ENCODE measurements around the gene KPNA6. TPM values are rescaled to one million over a fixed set of nuclear protein-coding genes. Genes with fewer than 3 reads are reported as not detected.
"Not testable (repeated sequence)": the region's sequence is repeated elsewhere in the genome, so short reads cannot be mapped to it uniquely, and the experiment has no call there.

Gene KPNA6
- polyA plus RNA-seq, 1 donor from 2014 or later: 17.3 TPM

- Histone ChIP-seq H3K9ac (ENCODE audit: low read length) (no peak overlapping the region), H3K9me3 (ENCODE audit: low read length) (no peaks in the 10 kb centered on the region), H3K27ac (ENCODE audit: low read length) (no peak overlapping the region), H4K20me1 (ENCODE audit: insufficient read depth) (no peaks in the 10 kb centered on the region), H3K4me3 (ENCODE audit: low read length) (no peak overlapping the region), H3K79me2 (replicated peaks; ENCODE audit: insufficient read depth, low read length) (peaks cover 52% of the 10 kb centered on the region), H2AFZ (ENCODE audit: low read depth, low read length) (no peak overlapping the region), H3K27me3 (ENCODE audit: insufficient read depth, low read depth, low read length) (no peaks in the 10 kb centered on the region), H3F3A (ENCODE audit: insufficient read depth, low read length, poor library complexity, severe bottlenecking) (no peaks in the 10 kb centered on the region), H3K9me2 (ENCODE audit: insufficient read depth, low read length) (no peaks in the 10 kb centered on the region), H3K4me2 (ENCODE audit: low read length) (no peak overlapping the region), H3K36me3 (ENCODE audit: insufficient read depth, low read length) (no peaks in the 10 kb centered on the region)
- TF ChIP-seq SMC3 (conservative IDR thresholded peaks at IDR 0.05; ENCODE audit: poor library complexity): no peak
- TF ChIP-seq REST (IDR thresholded peaks at IDR 0.05; ENCODE audit: borderline replicate concordance): no peak
- no peak for TF ChIP-seq CTCF (IDR thresholded peaks at IDR 0.05; ENCODE audit: poor library complexity, severe bottlenecking)
- TF ChIP-seq EP300 (conservative IDR thresholded peaks at IDR 0.05; ENCODE audit: poor library complexity, severe bottlenecking): no peak
- no peak for TF ChIP-seq TAF1 (IDR thresholded peaks at IDR 0.05; ENCODE audit: low read depth)
- TF ChIP-seq MXI1 (conservative IDR thresholded peaks at IDR 0.05; ENCODE audit: poor library complexity, severe bottlenecking): no peak
- no peak for TF ChIP-seq RAD21 (conservative IDR thresholded peaks at IDR 0.05)
- no peak for TF ChIP-seq EZH2 (IDR thresholded peaks at IDR 0.05; ENCODE audit: borderline replicate concordance, insufficient read depth, low read length, poor library complexity, severe bottlenecking)
- TF ChIP-seq POLR2AphosphoS5 (IDR thresholded peaks at IDR 0.05): no peak
Measured at GRCh38 chr1:32116531-32116930, 8.7 kb downstream of the KPNA6 start.

DNA sequence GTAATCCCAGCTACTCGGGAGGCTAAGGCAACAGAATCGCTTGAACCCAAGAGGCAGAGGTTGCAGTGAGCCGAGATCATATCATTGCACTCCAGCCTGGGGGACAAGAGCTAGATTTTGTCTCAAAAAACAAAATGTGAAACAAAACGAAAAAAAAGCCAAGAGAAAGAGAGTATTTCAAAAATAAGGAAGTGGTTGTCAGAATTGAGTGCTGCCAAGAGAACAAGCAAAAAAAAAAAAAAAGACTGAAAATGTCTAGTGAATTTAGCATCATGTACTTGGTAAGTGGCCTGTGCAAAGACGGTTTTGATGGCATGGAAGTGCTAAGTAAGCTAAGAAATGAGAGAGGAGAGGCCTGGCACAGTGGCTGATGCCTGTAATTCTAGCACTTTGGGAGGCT is 14.3 kb downstream of the KPNA6 start:
- Histone ChIP-seq H4K20me1 (ENCODE audit: insufficient read depth) (no peaks in the 10 kb centered on the region), H3K27me3 (ENCODE audit: insufficient read depth, low read depth, low read length) (no peaks in the 10 kb centered on the region), H3K9ac (ENCODE audit: low read length) (no peak overlapping the region), H3K4me2 (ENCODE audit: low read length) (no peak overlapping the region), H3K9me2 (ENCODE audit: insufficient read depth, low read length) (no peaks in the 10 kb centered on the region), H3K36me3 (ENCODE audit: insufficient read depth, low read length) (no peaks in the 10 kb centered on the region), H3K27ac (ENCODE audit: low read length) (no peak overlapping the region), H3F3A (ENCODE audit: insufficient read depth, low read length, poor library complexity, severe bottlenecking) (peaks cover 3% of the 10 kb centered on the region), H3K4me3 (ENCODE audit: low read length) (no peak overlapping the region), H3K79me2 (replicated peaks; ENCODE audit: insufficient read depth, low read length) (peaks cover 25% of the 10 kb centered on the region), H2AFZ (ENCODE audit: low read depth, low read length) (no peak overlapping the region), H3K9me3 (ENCODE audit: low read length) (no peaks in the 10 kb centered on the region)
- TF ChIP-seq RAD21 (conservative IDR thresholded peaks at IDR 0.05) (no peak), TAF1 (IDR thresholded peaks at IDR 0.05; ENCODE audit: low read depth) (no peak), REST (IDR thresholded peaks at IDR 0.05; ENCODE audit: borderline replicate concordance) (no peak), CTCF (IDR thresholded peaks at IDR 0.05; ENCODE audit: poor library complexity, severe bottlenecking) (no peak), EP300 (conservative IDR thresholded peaks at IDR 0.05; ENCODE audit: poor library complexity, severe bottlenecking) (no peak), MXI1 (conservative IDR thresholded peaks at IDR 0.05; ENCODE audit: poor library complexity, severe bottlenecking) (no peak), EZH2 (IDR thresholded peaks at IDR 0.05; ENCODE audit: borderline replicate concordance, insufficient read depth, low read length, poor library complexity, severe bottlenecking) (no peak), POLR2AphosphoS5 (IDR thresholded peaks at IDR 0.05) (no peak), SMC3 (conservative IDR thresholded peaks at IDR 0.05; ENCODE audit: poor library complexity) (no peak)

DNA sequence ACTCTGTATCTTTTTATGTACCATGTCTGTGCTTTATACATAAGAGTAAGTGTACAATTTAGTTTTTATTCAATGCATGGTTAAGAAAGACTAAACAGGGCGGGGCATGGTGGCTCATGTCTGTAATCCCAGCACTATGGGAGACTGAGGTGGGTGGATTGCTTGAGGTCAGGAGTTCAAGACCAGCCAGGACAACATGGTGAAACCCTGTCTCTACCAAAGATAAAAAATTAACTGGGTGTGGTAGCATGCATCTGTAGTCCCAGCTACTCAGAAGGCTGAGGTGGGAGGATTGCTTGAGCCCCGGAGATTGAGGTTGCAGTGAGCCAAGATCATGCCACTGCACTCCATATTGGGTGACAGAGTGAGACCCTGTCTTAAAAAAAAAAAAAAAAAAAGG is 15.5 kb downstream of the KPNA6 start:
- not testable (repeated sequence) for H3K27me3 ChIP-seq (ENCODE audit: insufficient read depth, low read depth, low read length); H3K36me3 ChIP-seq (ENCODE audit: insufficient read depth, low read length); H3K9ac ChIP-seq (ENCODE audit: low read length); H3K27ac ChIP-seq (ENCODE audit: low read length); H4K20me1 ChIP-seq (ENCODE audit: insufficient read depth); H3K9me3 ChIP-seq (ENCODE audit: low read length); H2AFZ ChIP-seq (ENCODE audit: low read depth, low read length); H3K4me3 ChIP-seq (ENCODE audit: low read length); H3F3A ChIP-seq (ENCODE audit: insufficient read depth, low read length, poor library complexity, severe bottlenecking); H3K9me2 ChIP-seq (ENCODE audit: insufficient read depth, low read length); H3K4me2 ChIP-seq (ENCODE audit: low read length)
- H3K79me2 ChIP-seq (replicated peaks; ENCODE audit: insufficient read depth, low read length): peaks cover 21% of the 10 kb centered on the region

Measured in neural cell (in vitro differentiated cells).